Measurements from ENCODE around the gene CEACAM21.

The CEACAM21 gene

GRCh38 chr19:41575998-41576397 lies at the start of gene CEACAM21:
Gene CEACAM21 (plus strand): TSS chr19:41576166. CDS start chr19:41576275, 109 bp downstream.
- H3K4me3 ChIP-seq (ENCODE audit: low read length): no peak within 1 kb of the TSS
- TF ChIP-seq CTCF (conservative IDR thresholded peaks at IDR 0.05; ENCODE audit: low read length): no peak
- no peak for DNase-seq (ENCODE audit: low read depth)

GRCh38 chr19:41527089-41527488 lies 48.9 kb upstream of the CEACAM21 start:
- no peak for DNase-seq (ENCODE audit: low read depth)
- no peak for TF ChIP-seq CTCF (conservative IDR thresholded peaks at IDR 0.05; ENCODE audit: low read length)
- no peak overlapping the region for H3K4me3 ChIP-seq (ENCODE audit: low read length)

- no peak for DNase-seq (ENCODE audit: low read depth)
- TF ChIP-seq CTCF (conservative IDR thresholded peaks at IDR 0.05; ENCODE audit: low read length): no peak
Measured at GRCh38 chr19:41528106-41528505, 47.9 kb upstream of the CEACAM21 start.

GRCh38 chr19:41529484-41530183 lies 46.3 kb upstream of the CEACAM21 start:
- no peak overlapping the region for H3K4me3 ChIP-seq (ENCODE audit: low read length)
- TF ChIP-seq CTCF (conservative IDR thresholded peaks at IDR 0.05; ENCODE audit: low read length): no peak
- DNase-seq (ENCODE audit: low read depth): no peak

More at GRCh38 chr19:41528106-41528505, 47.9 kb upstream of the CEACAM21 start:
- H3K4me3 ChIP-seq (ENCODE audit: low read length): no peak overlapping the region

- DNase-seq (ENCODE audit: low read depth): no peak
- H3K4me3 ChIP-seq (ENCODE audit: low read length): no peak overlapping the region
- TF ChIP-seq CTCF (conservative IDR thresholded peaks at IDR 0.05; ENCODE audit: low read length): no peak
Measured at GRCh38 chr19:41530184-41530534, 45.8 kb upstream of the CEACAM21 start.

GRCh38 chr19:41530761-41531301 lies 45.1 kb upstream of the CEACAM21 start:
- DNase-seq (ENCODE audit: low read depth): peak; percentile 34
- H3K4me3 ChIP-seq (ENCODE audit: low read length): no peak overlapping the region
- TF ChIP-seq CTCF (conservative IDR thresholded peaks at IDR 0.05; ENCODE audit: low read length): no peak

All from AG10803 (cell line).